Hepatocyte (in vitro differentiated cells): Measurements from ENCODE around the gene SYT1.
"Not testable (repeated sequence)": the region's sequence is repeated elsewhere in the genome, so short reads cannot be mapped to it uniquely, and the experiment has no call there.

Source experiments
- CTCF ChIP-seq: fragments of 200-600 bp; sonication (generic); IDR thresholded peaks from 2 replicates; pipeline ENCODE4 v1.5.1; 2016; ENCODE audit warnings: antibody characterized with exemption, mild to moderate bottlenecking; ENCODE audit not compliant: poor library complexity
- EZH2 ChIP-seq: fragments of 200-600 bp; sonication (generic); IDR thresholded peaks from 2 replicates; pipeline ENCODE4 v1.6.1; 2016; ENCODE audit warnings: antibody characterized with exemption, mild to moderate bottlenecking, borderline replicate concordance

GRCh38 chr12:79045149-79045703 lies 180.7 kb downstream of the SYT1 start:
- not testable (repeated sequence) for TF ChIP-seq CTCF, EZH2
